Astrocyte (in vitro differentiated cells and primary cell): ENCODE measurements around the gene GRID2. TPM values are rescaled to one million over a fixed set of nuclear protein-coding genes. Genes with fewer than 3 reads are reported as not detected.

Experiments
- DNase-seq: peaks from one replicate; pipeline ENCODE4 v3.0.0-alpha.2; 2010; ENCODE audit warnings: low read depth
- FAIRE-seq: peaks from 2 replicates; lab custom pipeline; 2011; peaks lifted over from hg19 to GRCh38; lab: Jason Lieb, UNC
- H2AFZ ChIP-seq: 2 replicates; pipeline ENCODE4 v1.6.0; 2012; ENCODE audit warnings: low read depth, low read length, inconsistent platforms
- H3K27ac ChIP-seq: 2 replicates; pipeline ENCODE4 v1.5.1; 2011; ENCODE audit warnings: low read depth, low read length, inconsistent platforms
- H3K27me3 ChIP-seq: 2 replicates; pipeline ENCODE4 v1.6.0; 2011; ENCODE audit warnings: low read length, inconsistent platforms; ENCODE audit not compliant: insufficient read depth
- H3K36me3 ChIP-seq: 2 replicates; pipeline ENCODE4 v1.5.1; 2011; ENCODE audit warnings: low read length, inconsistent platforms; ENCODE audit not compliant: insufficient read depth
- H3K4me1 ChIP-seq: 2 replicates; pipeline ENCODE4 v1.5.1; 2011; ENCODE audit warnings: low read length, inconsistent platforms; ENCODE audit not compliant: insufficient read depth
- H3K4me2 ChIP-seq: 2 replicates; pipeline ENCODE4 v1.6.0; 2012; ENCODE audit warnings: low read length, inconsistent platforms
- H3K4me3 ChIP-seq: 2 replicates; pipeline ENCODE4 v1.5.1; 2011; ENCODE audit warnings: low read depth, mild to moderate bottlenecking, low read length, inconsistent platforms; ENCODE audit not compliant: insufficient read depth
- H3K79me2 ChIP-seq: 2 replicates; pipeline ENCODE4 v1.6.0; 2012; ENCODE audit warnings: mild to moderate bottlenecking, low read length, inconsistent platforms; ENCODE audit not compliant: insufficient read depth
- H3K9ac ChIP-seq: 2 replicates; pipeline ENCODE4 v1.6.0; 2012; ENCODE audit warnings: mild to moderate bottlenecking, low read length, inconsistent platforms
- H3K9me3 ChIP-seq: 2 replicates; pipeline ENCODE4 v1.5.1; 2012; ENCODE audit warnings: low read depth, mild to moderate bottlenecking, low read length, inconsistent platforms; ENCODE audit not compliant: insufficient read depth
- H4K20me1 ChIP-seq: 2 replicates; pipeline ENCODE4 v1.6.0; 2012; ENCODE audit warnings: low read length, inconsistent platforms; ENCODE audit not compliant: insufficient read depth
- H3K27ac Mint-ChIP-seq: one replicate; pipeline ENCODE4 v1.8.0; 2021; ENCODE audit warnings: mild to moderate bottlenecking, mixed read lengths; ENCODE audit not compliant: unreplicated experiment
- H3K27me3 Mint-ChIP-seq: one replicate; pipeline ENCODE4 v1.8.0; 2021; ENCODE audit warnings: low read depth, mixed read lengths; ENCODE audit not compliant: unreplicated experiment
- H3K36me3 Mint-ChIP-seq: one replicate; pipeline ENCODE4 v1.8.0; 2021; ENCODE audit warnings: low read depth, mixed read lengths; ENCODE audit not compliant: unreplicated experiment
- H3K4me1 Mint-ChIP-seq: one replicate; pipeline ENCODE4 v1.8.0; 2021; ENCODE audit warnings: low read depth, mixed read lengths; ENCODE audit not compliant: unreplicated experiment
- H3K4me3 Mint-ChIP-seq: one replicate; pipeline ENCODE4 v1.8.0; 2021; ENCODE audit warnings: mild to moderate bottlenecking, moderate library complexity, mixed read lengths; ENCODE audit not compliant: unreplicated experiment
- H3K9me3 Mint-ChIP-seq: one replicate; pipeline ENCODE4 v1.8.0; 2021; ENCODE audit warnings: mild to moderate bottlenecking, mixed read lengths; ENCODE audit not compliant: unreplicated experiment
- CTCF ChIP-seq: IDR thresholded peaks from 2 replicates; pipeline ENCODE4 v1.5.1; 2011; ENCODE audit warnings: low read depth, mild to moderate bottlenecking, inconsistent platforms, low read length, moderate library complexity; ENCODE audit not compliant: insufficient read depth
- EZH2 ChIP-seq: IDR thresholded peaks from 2 replicates; pipeline ENCODE4 v1.6.1; 2012; ENCODE audit warnings: mild to moderate bottlenecking, low read length, inconsistent platforms; ENCODE audit not compliant: insufficient read depth
- total RNA-seq: library from RNA; stranded (reverse); gene quantifications from 2 replicates; pipeline ENCODE4 v1.2.1, GENCODE V29; 2021

GRID2 gene
- total RNA-seq, 1 donor from 2014 or later, result 0.14 TPM

- H4K20me1 ChIP-seq, result no peaks in the 10 kb centered on the region
- Mint-ChIP-seq H3K27me3 (no peaks in the 10 kb centered on the region), H3K9me3 (no peaks in the 10 kb centered on the region), H3K27ac (no peak overlapping the region), H3K36me3 (no peaks in the 10 kb centered on the region), H3K4me1 (no peaks in the 10 kb centered on the region), H3K4me3 (no peak overlapping the region)
- H2AFZ ChIP-seq, result no peak overlapping the region
- no peaks in the 10 kb centered on the region for H3K9me3 ChIP-seq
- H3K36me3 ChIP-seq, result no peaks in the 10 kb centered on the region
- no peak overlapping the region for H3K9ac ChIP-seq
- no peak overlapping the region for H3K4me2 ChIP-seq
- no peak for FAIRE-seq
- no peak overlapping the region for H3K27ac ChIP-seq
- no peaks in the 10 kb centered on the region for H3K4me1 ChIP-seq
- no peak overlapping the region for H3K4me3 ChIP-seq
- H3K27me3 ChIP-seq, result no peaks in the 10 kb centered on the region
- TF ChIP-seq EZH2 (no peak), CTCF (no peak)
- no peaks in the 10 kb centered on the region for H3K79me2 ChIP-seq
- no peak for DNase-seq
These were observed 1437.1 kb downstream of the GRID2 start for GRCh38 chr4:93740890-93741289.

DNA sequence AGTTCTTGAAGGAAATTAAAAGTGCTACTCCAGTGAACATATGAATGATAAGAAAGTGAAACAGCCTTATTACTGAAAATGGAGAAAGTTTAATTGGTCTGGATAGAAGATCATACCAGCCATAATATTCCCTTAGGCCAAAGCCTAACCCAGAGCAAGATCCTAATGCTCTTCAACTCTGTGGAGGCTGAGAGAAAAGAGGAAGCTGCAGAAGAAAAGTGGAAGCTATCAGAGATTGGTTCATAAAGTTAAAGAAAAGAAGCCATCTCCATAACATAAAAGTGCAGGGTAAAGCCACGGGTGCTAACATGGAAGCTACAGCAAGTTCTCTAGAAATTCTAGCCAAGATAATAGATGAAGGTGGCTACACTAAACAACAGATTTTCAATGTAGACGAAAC is 1439.3 kb downstream of the GRID2 start:
- Histone ChIP-seq H3K4me1 (no peaks in the 10 kb centered on the region), H4K20me1 (no peaks in the 10 kb centered on the region), H3K4me3 (no peak overlapping the region), H3K9me3 (no peaks in the 10 kb centered on the region), H2AFZ (no peak overlapping the region), H3K36me3 (no peaks in the 10 kb centered on the region), H3K27ac (no peak overlapping the region), H3K4me2 (no peak overlapping the region), H3K9ac (no peak overlapping the region), H3K79me2 (no peaks in the 10 kb centered on the region), H3K27me3 (no peaks in the 10 kb centered on the region)
- TF ChIP-seq CTCF (no peak), EZH2 (no peak)
- DNase-seq (no peak), FAIRE-seq (no peak)
- Mint-ChIP-seq H3K27ac (no peak overlapping the region), H3K36me3 (no peaks in the 10 kb centered on the region), H3K4me3 (no peak overlapping the region), H3K27me3 (no peaks in the 10 kb centered on the region), H3K9me3 (no peaks in the 10 kb centered on the region), H3K4me1 (no peaks in the 10 kb centered on the region)

- FAIRE-seq, result no peak
- H3K36me3 Mint-ChIP-seq, result no peaks in the 10 kb centered on the region
- Histone ChIP-seq H3K4me3 (no peak overlapping the region), H4K20me1 (no peaks in the 10 kb centered on the region), H3K4me2 (no peak overlapping the region), H2AFZ (no peak overlapping the region), H3K27ac (no peak overlapping the region), H3K9me3 (no peaks in the 10 kb centered on the region), H3K79me2 (no peaks in the 10 kb centered on the region), H3K9ac (no peak overlapping the region), H3K36me3 (no peaks in the 10 kb centered on the region), H3K27me3 (no peaks in the 10 kb centered on the region), H3K4me1 (no peaks in the 10 kb centered on the region)
- H3K27me3 Mint-ChIP-seq, result no peaks in the 10 kb centered on the region
- no peak for TF ChIP-seq EZH2
- TF ChIP-seq CTCF, result no peak
- DNase-seq, result no peak
- no peaks in the 10 kb centered on the region for H3K9me3 Mint-ChIP-seq
- H3K27ac Mint-ChIP-seq, result no peak overlapping the region
- no peak overlapping the region for H3K4me3 Mint-ChIP-seq
- H3K4me1 Mint-ChIP-seq, result no peaks in the 10 kb centered on the region
These were observed 1439.9 kb downstream of the GRID2 start for GRCh38 chr4:93743635-93744034.
